HG03139 (cell line): ENCODE results near the gene COL6A5.
"Not testable (repeated sequence)": the region's sequence is repeated elsewhere in the genome, so short reads cannot be mapped to it uniquely, and the experiment has no call there.

Experiments
- ATAC-seq: cut with Tn5 transposase; IDR thresholded peaks from one replicate; pipeline ENCODE4 v1.9.1; 2021; ENCODE audit not compliant: unreplicated experiment

COL6A5 gene, protein sequence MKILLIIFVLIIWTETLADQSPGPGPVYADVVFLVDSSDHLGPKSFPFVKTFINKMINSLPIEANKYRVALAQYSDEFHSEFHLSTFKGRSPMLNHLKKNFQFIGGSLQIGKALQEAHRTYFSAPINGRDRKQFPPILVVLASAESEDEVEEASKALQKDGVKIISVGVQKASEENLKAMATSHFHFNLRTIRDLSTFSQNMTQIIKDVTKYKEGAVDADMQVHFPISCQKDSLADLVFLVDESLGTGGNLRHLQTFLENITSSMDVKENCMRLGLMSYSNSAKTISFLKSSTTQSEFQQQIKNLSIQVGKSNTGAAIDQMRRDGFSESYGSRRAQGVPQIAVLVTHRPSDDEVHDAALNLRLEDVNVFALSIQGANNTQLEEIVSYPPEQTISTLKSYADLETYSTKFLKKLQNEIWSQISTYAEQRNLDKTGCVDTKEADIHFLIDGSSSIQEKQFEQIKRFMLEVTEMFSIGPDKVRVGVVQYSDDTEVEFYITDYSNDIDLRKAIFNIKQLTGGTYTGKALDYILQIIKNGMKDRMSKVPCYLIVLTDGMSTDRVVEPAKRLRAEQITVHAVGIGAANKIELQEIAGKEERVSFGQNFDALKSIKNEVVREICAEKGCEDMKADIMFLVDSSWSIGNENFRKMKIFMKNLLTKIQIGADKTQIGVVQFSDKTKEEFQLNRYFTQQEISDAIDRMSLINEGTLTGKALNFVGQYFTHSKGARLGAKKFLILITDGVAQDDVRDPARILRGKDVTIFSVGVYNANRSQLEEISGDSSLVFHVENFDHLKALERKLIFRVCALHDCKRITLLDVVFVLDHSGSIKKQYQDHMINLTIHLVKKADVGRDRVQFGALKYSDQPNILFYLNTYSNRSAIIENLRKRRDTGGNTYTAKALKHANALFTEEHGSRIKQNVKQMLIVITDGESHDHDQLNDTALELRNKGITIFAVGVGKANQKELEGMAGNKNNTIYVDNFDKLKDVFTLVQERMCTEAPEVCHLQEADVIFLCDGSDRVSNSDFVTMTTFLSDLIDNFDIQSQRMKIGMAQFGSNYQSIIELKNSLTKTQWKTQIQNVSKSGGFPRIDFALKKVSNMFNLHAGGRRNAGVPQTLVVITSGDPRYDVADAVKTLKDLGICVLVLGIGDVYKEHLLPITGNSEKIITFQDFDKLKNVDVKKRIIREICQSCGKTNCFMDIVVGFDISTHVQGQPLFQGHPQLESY (N-terminal part only)

DNA sequence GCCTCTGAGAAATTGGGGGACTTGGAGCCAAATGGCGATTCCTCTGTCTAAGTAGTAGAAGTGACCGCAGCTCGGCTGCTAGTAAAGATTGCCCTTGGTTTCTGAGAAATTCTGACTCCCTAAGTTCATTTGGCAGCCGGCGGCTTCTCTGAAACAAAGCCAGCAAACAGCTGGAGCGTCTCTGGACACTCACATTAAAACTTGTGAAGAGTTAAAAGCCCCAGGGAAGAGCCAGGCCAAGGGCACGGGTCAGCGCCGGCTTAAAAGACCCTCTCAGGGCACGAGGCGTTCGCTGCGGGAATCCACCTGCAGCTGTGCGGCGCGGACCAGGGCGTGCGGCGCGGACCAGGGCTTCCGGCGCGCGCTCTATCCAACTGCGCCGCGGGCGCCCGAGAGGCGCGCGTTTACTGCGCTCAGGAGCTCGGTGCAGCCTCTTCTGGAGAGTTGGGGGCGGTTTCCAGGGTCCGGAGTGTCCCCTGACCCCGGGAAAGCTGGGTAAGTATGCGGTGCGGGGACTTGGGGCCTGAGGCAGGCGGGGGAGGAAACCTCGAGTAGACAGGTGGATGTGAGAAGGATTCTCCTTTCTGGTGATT lies at the start of gene COL6A5:
COL6A5 (plus strand) TSS at position 186 of the 593 bp plus-strand sequence. CDS start 27,967 bp downstream, outside the sequence.
- no peak for ATAC-seq

DNA sequence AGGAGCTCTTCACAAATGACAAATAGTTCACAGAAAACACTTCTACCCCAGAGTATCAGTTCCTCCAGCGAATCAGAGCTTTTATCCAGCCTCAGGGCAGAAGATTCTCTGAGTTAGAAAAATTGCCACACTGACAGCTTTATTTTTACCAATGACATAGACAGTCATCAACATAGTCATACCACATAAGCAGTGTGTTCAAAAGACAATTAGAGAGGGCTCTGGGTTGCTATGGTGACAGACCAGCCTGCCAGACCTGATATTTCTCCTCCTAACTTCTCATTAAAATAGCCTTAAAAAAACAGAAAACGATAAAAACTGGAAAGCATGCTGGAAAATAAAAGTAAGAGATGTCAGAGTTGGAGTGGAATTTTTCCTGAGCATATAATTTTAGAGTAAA lies 45.9 kb upstream of the COL6A5 start:
- ATAC-seq: no peak

DNA sequence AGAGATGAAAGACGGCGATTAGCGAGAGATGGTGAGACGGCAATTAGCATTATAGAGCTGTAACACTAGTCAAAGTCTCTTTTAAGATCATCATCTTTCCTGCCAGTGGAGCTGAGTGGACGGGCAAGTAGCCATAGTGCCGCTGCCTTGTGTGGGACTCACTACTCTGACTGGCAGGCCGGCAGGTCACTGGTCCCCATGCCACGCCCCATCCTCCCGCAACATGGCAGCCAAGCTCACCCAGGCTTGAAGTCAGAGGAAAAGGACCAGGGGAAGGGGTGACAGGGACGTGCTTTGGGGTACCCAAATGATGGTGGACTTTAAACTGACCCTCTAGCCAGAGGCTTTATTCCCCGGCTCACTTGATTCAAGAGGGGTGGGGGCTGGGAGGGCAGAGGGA lies 44.6 kb upstream of the COL6A5 start:
- no peak for ATAC-seq

DNA sequence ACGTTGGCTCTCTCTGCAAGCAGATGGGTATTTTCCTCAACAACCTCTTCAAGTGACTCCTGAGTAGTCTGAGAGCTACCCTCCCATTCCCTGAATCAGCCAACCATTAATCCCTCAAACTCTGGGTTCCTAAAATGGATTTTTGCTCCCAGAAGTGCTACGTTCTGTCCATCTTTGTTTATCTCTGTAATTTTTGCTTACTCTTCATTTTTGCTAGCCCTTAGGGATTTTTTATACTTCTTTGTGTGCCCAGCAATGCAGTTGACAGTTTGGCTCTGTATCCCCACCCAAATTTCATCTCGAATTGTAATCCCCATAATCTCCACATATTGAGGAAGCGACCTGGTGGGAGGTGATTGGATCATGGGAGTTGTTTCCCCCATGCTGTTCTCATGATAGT lies 35.4 kb upstream of the COL6A5 start:
- ATAC-seq: no peak

DNA sequence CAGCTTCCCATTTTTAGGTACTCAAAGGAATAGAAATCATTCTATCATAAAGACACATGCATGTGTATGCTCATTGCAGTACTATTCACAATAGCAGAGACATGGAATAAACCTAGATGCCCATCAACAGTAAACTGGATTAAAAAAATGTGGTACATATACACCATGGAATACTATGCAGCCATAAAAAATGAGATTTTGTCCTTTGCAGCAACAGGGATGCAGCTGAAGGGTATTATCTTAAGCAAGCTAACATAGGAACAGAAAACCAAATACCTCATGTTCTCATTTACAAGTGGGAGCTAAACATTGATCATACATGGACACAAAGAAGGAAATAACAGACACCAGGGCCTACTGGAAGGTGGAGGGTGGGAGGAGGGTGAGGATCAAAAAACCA lies 33.1 kb upstream of the COL6A5 start:
- ATAC-seq: no peak

DNA sequence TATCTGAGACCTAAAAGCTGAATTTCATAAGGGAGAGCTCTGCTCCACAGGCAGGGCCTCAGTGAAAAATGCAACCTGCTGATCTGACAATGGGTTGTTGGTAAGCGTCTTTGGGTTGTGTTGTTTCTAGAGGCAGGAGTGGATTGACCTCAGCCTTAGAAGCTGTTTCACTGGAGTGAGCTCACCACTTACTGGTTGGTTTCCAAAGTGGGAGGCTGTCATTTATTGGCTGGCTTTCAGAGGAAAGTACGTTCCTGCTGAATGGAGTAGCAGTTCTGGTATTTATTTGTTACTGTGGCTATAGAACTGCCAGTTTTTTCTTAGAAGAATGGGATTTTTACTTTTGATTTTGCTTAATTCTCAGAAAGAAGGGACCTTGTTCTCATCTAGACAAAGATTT lies 29.3 kb upstream of the COL6A5 start:
- no peak for ATAC-seq

DNA sequence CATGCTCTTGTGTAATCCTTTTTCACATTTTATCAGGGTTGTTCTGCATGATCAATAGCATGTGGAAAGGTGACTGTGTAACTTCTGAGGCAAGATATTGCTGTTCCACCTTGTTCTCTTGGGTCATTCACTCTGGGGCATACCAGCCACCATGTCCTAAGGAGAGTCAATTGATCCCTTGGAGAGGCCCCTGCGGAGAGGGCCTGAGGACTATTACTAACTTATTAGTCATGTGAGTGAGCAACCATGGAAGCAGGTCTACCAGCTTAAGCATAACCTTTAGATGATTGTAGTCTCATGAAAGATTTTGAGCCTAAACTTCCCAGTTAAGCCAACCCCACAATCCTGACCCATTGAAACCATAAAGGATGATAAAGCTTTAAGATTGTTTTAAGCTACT lies 22.0 kb upstream of the COL6A5 start:
- no peak for ATAC-seq

DNA sequence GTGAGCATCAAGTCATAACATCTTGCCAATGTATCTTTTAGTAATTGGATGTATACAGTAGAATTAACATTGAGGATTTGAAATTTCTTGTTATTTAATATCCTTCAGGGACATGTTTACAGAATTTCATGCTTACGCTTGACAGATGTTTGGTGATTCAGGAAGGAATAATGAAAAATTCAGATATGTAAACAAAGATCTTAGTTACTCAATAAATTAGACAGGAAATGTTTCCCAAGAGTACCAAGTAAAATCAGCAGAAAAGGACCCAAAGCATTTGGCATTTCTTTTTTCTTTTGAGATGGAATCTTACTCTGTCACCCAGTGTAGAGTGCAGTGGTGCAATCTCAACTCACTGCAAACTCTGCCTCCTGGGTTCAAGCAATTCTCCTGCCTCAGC lies 4.7 kb upstream of the COL6A5 start:
- ATAC-seq: no peak

DNA sequence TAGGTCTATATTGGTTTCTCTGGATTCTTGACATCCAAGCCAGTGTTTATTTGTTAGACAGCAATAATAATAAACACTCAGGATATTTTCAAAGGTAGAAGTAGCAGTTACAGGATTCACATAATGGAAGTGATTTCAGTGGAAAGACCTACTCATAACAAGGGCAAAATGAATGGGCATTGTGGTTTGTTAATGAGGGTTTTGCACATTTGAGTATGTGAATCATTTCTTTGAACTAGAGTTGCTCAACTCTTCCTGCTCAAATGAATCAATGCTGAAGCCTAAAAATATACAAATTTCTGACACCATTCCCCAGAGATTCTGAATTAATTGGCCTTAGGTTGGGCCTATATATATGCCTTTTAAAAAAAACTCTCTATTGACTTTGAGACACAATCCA lies 4.1 kb upstream of the COL6A5 start:
- no peak for ATAC-seq

DNA sequence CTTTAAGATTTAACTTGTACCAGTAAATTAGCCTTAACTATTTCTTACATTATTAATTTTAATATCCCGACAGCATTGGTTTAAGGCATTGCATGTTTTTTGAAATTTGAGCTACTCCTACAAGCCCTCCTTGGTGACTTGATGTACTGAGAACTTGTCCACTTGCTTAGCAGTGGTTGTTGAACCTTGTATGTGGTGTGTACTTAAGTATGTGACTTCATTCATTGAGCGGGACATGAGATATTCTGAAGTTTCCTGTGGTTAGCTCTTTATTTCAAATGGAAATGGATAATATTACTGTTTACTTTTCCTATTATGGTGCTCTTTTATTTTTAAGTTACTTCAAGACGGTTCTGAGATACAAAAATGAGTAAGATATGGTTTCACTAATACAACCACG lies 3.6 kb upstream of the COL6A5 start:
- no peak for ATAC-seq

DNA sequence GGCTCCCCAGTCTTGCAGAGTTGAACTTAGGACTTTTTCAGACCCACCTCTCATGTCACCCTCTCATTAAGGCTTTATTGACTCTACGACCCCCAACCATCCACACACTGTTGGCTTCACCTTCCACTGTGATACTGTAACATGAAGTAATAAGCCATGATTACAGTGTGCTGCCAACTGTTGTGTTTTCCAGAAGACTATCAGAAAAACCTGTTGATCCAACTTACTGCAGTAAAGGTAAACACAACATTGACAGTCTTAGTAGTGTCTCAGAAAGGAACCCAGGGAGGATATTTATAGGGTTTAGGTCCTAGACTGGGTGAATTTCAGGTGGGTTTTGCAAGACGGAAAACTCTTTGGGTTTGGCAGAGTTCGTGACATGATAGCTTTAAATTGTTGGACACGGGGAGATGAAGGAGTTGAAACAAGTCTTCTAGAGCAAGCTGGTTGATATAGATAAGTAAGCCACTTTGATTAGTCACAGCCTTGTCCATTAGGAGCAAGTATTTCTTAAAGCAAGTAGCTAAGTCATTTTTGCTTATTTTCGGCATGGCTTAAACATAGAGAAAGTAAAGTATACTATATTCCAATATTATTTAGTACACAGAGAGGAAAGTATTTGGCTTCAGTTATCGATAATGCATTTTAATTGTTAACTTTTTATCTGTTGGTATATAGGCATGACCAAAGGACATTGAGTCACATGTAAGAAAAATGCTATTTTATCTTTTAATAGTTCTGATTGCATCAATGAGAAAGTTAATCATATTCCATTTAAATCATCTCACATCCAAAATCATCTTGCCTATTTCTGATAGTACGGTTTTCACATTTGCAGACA lies 2.4 kb upstream of the COL6A5 start:
- no peak for ATAC-seq

DNA sequence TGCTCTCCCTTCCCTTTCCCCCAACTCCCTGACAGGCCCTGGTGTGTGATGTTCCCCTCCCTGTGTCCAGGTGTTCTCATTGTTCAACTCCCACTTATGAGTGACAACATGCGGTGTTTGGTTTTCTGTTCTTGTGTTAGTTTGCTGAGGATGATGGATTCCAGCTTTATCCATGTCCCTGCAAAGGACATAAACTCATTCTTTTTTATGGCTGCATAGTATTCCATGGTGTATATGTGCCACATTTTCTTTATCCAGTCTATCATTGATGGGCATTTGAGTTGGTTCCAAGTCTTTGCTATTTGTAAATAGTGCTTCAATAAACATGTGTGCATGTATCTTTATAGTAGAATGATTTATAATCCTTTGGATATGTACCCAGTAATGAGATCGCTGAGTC lies 2.8 kb downstream of the COL6A5 start:
- not testable (repeated sequence) for ATAC-seq

DNA sequence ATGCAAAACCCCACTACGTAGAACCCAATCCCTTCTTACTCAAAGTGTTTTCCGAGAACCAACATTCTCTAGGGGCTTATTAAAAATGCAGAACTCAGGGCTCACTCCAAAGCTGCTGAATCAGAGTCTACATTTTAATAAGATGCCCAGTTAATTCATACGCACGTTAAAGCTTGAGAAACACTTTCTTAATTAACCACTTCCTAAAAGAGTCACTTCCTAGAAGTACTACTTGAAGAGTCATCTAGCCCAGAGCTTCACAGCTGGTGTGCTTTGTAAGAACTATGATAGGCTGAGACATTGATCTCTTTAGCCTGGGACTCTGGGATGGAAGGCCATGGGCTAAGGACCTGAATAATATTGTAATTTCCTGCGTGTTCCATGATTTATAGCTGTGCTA lies 9.0 kb downstream of the COL6A5 start:
- ATAC-seq: no peak

DNA sequence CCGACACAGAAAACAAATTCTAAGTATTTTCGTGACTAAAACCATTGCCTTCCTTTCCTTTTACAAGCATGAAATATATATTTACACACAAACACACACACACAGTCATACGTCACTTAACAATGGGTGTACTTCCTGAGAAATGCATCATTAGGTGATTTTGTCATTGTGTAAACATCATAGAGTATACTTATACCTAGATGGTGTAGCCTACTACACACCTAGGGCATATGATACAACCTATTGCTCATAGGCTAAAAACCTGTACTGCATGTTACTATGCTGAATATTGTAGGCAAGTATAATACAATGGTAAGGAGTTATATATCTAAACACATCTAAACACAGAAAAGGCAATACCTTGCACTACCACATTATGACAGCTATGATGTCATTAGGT lies 28.6 kb downstream of the COL6A5 start:
- no peak for ATAC-seq

DNA sequence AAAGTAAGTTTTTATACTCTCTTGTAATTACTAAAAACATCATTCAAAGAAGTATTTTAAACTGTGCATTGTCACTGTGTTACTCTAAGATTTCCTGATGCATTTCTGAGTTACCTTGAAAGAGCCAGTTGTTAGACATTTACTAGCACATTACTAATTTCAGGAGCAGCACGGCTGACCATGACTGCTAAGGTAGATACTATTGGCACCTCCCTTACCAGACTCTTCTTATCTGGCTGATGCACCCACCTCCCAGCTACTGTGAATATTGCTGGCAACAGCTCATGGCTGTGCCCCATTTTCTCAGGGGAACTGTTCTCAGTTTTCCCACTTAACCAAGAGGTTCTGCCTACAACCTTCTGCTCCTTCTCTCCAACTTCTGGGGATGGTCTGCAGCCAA lies 29.4 kb downstream of the COL6A5 start:
- no peak for ATAC-seq

DNA sequence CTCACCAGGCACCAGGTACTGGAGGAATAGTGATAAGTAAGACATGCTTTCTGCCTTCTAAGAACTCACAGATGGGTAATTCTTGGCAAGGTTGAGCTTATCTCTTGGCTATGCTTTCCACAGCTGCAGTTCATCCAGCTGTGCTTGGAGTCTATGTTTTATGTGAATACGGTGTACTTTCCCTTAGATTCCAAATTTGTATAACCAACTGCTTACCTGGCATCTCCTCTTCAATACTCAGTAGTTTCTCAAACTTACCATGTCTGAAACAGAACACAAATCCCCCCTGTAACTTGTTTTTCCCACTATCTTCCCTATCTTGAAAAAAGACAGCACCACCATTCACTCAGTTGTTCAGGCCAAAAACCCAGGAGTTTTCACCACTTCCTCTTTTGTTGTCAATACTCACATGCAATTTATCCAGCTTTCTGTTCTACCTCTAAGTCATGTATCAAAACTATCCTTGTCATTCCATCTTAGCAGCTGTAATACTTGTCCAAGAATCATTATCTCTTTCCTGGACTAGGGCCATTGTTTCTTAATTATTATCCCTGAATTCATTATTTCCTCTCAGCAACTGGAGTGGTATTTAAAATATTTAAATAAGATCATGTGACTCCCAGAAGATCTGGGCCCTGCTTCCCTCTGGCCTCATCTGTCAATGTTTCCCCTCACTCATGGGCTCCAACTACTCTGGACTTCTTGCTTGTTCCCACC lies 32.6 kb downstream of the COL6A5 start:
- ATAC-seq: no peak

DNA sequence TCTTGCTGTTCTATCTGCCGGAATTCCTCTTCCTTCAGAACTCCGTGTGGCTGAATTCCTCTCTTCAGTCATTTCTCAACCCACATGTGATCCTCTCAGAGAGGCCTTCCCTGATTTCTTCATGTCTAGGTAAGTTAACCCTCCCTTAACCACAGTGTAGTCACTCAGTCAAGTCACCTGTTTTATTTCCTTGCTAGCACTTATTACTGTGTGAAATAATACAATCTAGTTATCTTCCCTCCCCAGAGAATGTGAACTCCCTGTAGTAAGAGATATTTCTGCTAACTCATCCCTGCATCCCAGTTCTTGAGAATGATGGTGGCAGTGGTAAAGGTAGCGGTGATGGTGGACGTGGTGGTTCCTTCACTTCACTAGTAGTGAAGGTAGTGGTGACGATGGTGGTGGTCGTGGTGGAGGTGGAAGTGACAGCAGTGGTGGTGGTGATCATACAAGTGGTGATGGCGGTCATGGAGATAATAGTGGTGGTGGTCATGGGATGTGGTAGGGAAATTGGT lies 33.3 kb downstream of the COL6A5 start:
- ATAC-seq: no peak

DNA sequence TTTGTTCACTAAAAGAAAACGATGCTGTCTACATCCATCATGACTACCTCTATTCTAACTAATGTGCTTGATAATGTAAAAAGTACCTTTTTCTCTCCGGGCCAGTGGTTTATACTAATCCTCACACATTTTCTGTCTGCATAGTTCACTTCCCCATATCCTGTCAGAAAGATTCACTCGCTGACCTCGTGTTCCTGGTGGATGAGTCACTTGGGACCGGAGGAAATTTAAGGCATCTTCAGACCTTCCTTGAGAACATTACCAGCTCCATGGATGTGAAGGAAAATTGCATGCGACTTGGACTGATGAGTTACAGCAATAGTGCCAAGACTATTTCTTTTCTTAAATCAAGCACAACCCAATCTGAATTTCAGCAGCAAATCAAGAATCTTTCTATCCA lies 33.8 kb downstream of the COL6A5 start:
- no peak for ATAC-seq

DNA sequence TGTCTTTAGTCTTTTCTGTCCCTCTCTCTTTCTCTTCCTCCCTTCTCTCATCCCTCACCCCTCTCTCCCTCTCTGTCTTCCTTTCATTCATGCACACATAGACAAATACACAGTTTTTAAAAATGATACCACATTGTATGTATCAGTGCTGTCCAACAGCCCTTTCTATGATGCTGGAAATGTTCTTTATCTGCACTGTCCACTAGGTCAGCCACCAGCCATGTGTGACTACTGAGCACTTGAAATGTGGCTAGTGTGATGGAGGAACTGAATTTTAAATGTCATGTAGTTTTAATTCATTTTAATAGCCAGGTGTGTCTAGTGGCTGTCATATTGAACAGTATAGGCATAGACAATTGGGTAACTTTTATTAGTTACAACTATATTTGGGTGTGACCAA lies 34.9 kb downstream of the COL6A5 start:
- ATAC-seq: no peak
